GM04504 (cell line): ENCODE results near the gene PTCD2.

Source experiments
- DNase-seq: peaks from one replicate; pipeline ENCODE4 v3.0.0-alpha.2; 2012; ENCODE audit warnings: low read depth

PTCD2 gene

DNA sequence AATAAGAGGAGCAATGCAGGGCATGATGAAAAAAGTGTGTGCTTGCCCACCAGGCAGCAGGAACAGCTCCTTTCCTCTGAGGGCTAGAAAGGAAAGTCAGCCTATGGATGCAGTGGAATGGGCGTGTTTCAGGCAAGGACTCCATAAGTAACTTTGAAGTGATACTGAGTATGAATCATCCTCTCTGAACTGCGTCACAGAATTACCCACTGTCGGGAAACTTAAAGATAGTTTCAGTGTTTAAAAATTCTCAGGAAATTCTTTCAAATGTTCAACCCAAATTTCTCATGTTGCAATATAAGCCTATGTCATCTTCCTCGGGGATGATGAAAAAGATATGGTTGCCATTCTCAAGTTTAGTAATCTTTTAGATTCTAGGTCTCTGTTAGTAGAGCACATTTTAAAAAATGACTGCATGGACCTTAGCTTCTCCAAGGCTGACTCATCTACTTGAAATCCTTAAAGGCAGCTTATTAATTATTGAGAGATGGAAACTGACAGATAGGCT is 27.7 kb downstream of the PTCD2 start:
- peak; percentile 70 for DNase-seq

DNA sequence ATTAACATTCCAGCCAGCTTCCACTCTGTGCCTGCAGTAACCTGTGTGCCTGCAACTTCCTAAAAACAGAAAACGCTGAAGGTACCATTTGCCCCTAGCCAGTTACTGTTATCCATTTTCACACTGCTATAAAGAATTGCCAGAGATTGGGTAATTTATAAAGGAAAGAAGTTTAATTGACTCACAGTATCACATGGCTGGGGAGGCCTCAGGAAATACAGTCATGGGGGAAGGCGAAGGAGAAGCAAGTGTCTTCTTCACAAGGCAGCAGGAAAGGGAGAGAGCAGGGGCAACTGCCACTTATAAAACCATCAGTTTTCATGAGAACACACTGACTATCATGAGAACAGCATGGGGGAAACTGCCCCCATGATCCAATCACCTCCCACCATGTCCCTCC is 31.2 kb downstream of the PTCD2 start:
- no peak for DNase-seq

DNA sequence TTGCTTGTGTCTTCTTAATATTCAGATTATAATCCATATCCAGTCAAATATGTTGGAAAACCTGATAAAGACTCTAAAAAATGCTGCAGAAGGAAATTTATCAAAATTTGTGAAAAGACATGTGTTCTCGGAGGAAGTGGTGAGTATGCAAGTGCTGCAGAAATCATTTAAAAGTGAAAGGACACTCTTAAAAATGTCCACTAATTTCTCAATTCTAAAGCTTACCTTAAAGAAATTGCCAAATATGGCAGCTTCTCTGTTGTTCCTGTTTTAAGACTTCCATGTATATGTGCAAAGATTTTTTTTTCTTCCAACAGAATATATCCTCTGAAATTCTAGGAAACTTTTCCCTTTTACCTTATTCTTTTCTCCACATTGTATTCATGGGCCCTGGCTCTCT is 32.4 kb downstream of the PTCD2 start:
- DNase-seq: no peak

DNA sequence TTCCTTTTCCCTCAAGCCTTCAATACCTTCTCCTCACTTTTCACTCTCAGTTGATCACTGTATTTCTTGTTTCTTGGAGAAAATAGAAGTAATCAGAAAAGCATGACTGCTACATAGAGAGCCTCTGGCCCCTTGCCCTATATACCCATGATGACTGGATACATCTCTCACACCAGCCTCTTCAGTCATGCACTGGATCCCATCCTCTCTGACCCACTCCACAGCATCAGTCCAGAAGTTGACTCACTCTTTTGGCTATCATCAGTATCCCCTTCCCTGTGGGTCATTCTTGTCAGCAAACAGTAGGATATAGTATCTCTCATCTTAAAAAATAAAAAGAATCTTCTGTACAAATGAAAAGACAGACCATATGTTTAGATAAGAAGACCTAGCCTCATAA is 32.9 kb downstream of the PTCD2 start:
- DNase-seq: peak; percentile 22

DNA sequence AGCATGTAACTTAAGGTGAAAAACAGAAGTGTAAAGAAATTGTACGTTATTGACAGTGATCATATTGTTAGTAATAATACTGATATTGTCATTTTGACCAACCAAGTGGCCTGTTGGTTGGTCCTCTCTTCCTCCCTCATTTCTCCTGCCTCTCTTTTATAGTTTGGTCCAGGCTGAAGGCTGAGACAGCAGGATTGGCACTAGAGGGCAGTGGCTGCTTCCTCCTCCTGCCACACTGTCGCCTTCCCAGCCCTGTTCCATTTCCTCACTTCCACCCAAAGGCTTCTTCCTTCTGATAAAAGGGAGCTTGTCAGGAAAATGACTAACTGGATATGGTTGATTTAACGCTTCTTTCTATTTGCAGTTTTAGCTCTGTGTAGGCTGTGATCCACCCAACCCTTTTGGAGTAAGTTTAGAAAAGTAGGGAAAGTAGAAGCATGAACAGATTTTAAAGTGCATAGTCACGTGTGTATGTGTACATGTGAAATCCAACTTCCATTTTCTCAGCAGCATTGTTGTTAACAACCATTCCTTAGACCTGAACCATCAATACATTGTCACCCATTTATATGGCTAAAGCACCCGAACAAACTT is 35.6 kb downstream of the PTCD2 start:
- peak; percentile 19 for DNase-seq

DNA sequence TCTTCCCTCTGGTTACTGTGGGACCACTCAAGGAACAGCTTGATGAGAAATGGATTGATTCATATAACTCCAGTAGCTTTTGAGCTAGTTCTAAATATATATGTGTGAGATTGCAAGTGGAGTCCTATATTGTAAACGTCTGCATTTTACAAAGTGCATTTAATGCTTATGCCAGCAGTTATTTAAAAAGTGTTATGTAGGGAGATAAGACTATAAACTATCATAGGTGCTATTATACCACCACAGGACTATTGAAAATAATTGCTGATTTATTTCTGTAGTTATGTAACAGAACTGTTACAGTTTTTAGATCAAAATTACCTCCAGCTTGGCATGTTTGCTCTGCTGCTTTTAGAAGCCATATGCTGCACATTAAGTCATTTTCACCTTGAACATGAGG is 36.2 kb downstream of the PTCD2 start:
- no peak for DNase-seq

DNA sequence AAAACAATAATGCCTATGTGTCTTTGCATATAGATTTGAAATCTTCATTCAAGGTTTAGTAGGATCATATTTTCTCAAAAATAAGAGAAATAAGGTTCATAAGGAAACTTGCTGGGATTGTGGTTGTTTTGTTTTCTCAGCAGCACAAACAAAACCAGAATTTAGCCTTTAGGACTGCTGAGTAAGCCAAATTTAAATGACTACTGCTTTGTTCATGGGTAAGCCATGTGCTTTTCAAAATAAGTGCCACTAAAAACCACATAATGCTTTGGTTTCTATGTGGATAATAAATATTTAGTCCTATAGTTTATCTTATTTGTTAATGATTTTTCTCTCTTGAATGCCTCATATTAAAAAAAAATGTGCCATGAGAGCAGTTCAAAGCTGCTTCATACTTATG is 38.8 kb downstream of the PTCD2 start:
- DNase-seq: no peak

DNA sequence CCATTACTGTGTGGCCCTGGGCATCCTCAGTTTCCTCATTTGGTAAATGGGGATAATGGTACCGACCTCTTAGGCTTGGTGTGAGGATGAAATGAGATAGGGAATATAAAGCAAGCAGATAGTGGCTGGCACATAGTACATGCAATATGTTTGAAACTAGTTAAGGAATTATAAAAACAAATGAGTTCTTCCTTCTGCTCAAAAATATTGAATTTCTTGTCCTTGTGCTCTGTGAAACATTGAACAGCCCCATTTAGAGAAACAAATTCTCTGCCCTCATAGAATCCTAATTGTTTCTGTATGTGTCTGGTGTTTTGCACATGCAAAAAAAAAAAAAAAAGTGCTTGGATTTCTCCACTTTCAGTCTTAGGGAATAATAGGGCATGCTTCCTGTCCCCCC is 39.7 kb downstream of the PTCD2 start:
- DNase-seq: no peak

DNA sequence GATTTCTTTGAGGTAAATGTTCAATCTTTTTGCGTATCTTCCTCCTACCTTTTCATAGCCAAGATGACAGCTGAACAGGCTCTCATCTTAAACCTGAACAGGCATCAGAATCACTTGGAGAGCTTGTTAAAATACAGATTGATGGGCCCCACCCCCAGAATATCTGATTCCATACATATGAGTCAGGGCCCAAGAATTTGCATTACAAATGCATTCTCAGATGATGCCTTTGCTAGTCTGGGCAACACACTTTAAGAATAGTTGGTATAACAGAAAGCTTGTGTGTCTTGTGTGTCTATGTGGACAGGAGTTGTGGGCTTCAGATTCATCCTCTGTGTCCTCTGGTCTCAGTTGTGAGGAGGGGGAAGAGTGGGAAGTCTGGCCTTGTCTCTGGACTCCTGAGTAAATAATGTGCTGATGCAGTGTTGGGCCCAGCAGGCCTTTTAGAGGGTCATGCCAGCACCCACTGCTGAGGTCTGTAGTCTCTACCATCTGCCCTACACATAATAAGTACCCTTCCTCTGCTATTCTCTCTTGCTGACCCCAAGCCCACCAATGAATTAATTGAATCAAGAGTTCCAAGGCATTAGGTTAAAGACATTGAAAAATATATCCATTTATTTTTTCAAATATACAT is 43.1 kb downstream of the PTCD2 start:
- no peak for DNase-seq

DNA sequence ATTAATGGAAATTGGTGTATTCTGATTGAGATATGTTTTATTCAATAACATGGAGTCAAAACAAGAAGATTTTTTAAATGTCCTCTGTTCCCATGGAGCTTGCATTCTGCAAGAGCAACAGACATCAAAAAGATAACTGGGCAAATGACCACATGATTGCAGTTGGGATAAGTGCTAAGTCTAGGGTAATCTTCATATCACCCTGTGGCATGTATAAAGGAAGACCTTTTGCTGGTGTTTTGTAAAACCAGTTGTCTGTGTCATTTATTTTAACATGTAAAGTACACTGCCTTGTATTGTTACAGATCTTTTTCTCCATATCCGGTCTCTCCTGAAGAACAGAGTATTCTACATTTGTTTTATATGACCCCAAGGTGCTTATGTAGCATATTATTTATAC is 44.0 kb downstream of the PTCD2 start:
- no peak for DNase-seq

DNA sequence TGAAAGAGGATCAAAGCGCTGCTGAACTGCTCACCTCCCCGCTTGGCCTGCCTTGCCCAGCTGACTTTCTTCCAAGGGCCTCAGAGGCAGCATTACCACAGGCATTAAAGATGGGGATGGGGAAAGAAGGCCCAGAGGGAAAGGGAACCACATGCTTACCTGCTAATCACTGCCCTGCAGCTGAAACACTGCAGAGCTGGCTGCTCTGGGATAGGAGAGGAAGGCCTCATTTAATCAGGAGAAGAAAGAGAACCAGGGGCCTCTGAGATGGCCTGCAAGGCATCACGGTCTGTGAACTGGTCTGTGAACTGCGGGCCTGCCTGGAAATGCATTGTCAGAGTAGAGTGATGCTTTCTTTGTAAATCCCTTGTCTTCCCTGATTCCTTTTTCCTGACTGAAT is 44.8 kb downstream of the PTCD2 start:
- no peak for DNase-seq

DNA sequence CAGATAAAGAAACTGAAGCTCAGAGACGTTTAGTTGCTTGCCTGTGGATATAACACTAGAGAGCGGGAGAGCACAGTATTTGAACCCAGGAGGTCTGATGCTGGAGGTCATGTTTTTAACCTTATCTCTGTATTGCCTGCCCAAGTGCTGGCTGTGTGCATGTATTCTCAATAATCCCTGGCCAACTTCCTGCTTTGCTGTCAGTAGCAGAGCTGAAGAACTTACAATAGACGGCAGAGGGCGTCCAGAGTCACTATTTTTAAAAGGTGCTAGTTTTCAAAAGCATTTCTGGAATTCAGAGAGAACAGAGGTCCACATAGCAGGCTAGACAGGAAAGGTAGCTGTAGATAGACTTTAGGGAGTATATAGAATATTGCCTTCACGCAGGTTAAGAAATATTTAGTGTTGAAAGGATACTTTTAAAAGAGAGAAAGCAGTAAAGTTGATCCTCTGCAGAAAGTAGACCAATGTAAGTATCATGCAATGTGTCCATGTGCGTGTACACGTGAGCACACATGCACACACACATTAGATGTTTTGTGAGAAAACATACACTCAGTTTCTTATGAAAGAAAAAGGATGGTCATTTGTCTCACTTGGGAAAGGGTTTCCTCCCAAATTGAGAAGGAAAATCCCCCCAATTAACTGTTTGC is 46.3 kb downstream of the PTCD2 start:
- peak; percentile 48 for DNase-seq

DNA sequence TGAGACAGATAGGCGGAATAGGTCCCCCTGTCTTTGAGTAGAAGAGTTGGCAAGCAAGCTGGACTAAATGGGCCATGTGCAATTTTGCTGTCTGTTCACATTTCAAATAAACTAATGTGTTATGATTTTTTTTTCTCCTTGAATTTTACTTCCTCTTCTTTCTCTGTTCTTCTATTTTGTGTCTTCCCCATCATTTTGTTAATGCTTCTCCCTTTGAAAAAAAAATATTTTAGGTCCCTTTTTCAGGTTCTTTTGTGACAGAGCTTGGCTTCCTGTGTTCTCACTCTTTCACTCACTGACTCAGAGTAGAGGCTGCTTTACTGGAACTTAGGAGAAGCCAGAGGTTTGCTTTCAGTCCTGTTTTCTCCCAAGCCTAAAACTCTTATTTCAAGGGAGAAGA is 48.1 kb downstream of the PTCD2 start:
- DNase-seq: no peak

DNA sequence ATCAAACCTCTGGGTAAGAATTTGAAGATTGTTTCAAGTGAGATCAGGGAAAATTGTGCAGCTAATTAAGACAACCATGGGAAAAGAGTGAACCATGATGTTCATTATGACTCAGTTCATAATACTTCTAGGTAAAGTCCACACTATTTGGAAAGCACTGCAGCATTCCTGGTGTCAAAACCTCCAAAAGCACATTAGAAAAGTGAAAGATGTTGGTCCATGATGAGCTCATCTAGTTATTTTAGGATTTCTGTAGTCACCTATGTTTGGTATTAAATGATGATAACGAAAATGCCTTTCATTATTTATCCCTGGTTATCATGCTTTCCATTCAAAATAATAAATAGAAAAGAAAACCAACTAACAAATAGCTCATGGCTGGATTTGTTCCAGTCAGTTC is 49.1 kb downstream of the PTCD2 start:
- DNase-seq: no peak

DNA sequence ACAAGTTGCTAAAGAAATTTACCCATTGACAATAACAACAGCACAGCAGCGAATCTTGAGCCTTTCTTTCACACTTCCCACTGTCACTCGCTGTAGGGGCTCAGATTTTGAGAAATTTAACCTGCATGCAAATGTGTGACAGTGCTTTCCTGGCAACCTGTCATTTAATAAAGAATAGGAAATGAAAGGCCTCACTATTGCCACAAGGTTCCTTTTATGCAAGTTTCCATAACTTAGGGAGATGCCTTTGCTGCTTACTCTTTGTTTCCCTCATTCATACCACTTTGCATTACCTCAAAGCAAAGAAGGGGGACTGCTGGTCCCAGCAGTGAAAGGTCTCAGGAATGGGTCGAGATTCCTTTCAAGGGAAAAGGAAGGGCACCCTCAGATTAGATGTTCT is 49.5 kb downstream of the PTCD2 start:
- no peak for DNase-seq

DNA sequence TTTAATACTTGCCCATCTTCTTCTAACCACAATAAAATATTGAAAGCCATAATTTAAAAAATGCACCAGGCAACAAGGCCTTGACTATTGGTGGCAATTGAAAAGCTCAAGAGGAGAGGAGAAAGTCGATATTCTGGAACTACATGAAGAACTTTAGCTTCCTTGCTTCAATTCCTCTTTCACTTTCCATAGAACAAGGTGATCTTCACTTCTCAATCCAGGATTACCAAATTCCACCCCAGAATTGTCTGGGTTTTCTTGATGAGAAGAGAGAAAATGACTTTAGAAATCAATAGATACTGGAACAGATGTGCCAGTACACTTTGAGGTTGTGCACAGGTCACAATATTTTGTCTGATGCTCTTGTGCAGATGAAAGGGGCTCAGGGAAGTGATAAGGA is 52.2 kb downstream of the PTCD2 start:
- DNase-seq: no peak

DNA sequence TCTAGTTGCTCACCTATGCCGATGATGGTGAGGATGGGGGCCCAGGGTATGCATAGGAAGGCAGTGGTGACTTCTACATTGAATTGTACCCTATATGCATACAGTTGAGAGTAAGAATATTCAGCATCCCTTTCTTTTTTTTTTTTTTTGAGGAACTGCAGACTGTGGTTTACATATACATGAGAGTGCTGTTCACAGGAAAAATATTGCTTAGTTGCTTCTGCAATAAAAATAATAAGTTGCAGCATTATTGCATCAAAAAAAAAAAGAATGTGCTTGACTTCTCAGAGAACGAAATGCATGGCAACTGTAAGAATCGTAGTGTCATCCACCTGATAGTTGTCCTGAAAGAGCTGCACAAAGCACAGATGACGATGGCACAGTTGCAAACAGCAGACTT is 52.8 kb downstream of the PTCD2 start:
- DNase-seq: no peak

DNA sequence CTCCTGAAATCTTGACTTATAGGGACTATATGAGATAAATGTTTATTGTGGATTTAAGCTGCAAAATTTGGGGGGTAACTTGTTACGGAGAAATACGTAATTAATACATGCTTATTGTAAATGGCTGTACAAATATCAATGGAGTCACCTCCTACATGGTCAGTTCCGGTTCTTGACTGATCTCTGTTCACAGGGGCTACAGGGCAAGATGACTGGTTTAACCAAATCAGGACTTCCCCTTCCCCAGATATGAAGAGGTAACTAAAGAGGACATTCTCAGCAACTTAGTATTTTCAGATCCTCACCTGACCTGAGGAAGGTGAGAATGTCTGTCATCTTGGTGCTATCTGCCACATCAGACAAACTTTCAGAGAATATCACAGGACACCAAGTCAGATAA is 54.7 kb downstream of the PTCD2 start:
- DNase-seq: no peak

DNA sequence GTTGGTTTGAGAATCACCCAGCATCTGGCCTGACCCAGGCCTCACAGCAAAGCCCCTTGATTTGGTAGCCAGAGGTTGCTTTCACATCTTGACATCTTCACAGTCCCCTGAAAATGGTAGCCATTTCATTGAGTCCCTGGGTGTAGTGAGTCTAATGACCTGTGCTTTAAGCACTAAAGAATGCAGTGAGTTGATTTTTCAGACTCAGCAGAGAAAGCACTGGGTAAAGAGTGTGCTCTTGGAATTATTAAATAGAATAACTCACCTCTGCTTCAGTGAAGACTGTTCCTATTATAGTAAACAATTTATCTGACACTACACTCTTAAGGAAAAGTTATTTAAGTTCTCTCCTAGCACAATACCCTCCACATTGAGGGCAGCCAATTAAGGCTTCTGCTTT is 56.2 kb downstream of the PTCD2 start:
- DNase-seq: no peak

DNA sequence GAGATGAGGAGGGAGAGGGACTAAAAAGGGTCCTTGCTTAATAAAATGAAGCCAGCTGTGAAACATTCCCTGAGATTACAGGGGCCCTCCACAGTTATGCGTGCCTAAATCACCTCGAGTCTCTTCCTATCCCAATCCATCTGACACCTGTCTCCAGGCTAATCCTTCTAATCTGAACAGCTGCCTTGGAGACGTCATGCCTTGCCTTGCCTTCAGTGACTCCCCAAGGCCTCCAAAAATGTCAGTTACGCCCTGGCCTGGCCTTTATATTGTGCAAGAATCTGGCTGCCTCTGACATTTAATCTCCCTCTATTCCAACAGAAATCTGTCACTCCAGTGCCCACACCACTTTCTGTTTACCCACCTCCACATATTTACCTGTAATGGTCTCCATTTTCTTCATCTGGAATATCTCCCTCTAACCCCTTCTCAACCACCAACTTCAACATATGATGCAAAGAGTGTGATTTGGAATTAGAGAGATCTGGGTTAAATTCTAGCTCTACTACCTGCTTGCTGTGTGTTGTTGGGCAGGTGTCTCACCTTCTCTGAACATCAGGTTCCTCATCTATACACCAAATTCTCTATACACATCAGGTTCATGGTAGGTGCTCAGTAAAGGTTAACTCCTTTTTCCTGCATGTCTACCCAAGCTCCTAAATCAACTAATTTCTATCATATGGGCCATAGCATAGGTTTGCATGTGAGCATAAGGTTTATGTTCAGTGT is 57.9 kb downstream of the PTCD2 start:
- no peak for DNase-seq

DNA sequence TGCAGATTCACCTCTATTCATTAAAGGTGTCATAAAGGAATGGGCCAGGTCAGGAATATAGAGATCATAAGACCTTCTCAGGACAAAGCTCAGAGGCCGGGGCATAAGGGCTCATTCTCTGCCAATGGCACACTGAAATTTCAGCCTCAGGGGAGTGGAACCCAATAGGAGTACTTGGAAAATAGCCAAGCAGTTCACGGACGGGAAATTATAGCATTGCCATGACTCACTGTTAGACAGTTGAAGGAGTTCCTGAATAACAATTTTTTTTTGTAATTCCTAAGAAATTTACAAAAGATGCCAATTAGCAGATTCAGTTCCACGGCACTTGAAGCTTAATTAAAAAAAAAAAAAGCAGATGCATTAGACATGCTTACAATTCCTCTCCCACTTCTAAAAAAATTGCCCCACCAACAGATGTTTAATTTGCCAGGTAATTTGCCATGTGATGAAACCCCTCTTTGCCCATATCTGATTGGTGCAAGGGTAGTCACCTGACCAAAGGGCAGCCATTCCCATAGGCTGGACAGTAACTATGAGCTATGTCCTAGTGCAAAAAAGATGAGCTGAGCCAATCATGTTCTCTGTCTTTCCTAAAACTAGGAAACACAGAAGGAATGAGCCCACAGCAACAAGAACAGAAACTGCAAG is 58.6 kb downstream of the PTCD2 start:
- DNase-seq: peak; percentile 72

DNA sequence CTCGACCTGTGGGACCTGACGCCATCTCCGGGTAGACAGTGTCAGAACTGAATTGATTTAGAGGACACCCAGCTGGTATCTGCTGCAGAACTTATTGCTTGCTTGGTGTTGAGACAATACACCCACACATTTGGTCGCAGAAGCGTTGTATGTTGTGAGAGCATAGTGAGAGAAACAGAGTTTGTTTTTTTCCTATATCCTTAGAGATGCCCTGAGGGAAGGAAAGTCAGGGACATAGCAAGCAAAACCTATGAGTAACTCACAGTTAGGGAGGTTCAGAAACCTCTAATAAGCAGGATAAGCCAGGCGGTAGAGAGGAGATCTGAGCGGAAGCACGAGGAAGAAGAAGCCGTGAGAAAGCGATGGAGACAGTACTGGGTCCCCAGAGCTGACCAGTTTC is 59.8 kb downstream of the PTCD2 start:
- DNase-seq: no peak
